Activated CD4-positive, alpha-beta T cell treated with anti-CD3 and anti-CD28 coated beads, Interleukin-2, Interleukin-4, amounts not matched to agents 100 ng/mL and 50 ng/mL, durations not matched to agents 16 hours and 8 hours (primary cell): ENCODE results near the gene FGFRL1.
A peak's percentile ranks its signal among the peaks of the same experiment; 100 is the strongest.
"Not testable (repeated sequence)": the region's sequence is repeated elsewhere in the genome, so short reads cannot be mapped to it uniquely, and the experiment has no call there.

Experiments
- DNase-seq: peaks from one replicate; pipeline ENCODE4 v3.0.0-alpha.2; 2020; ENCODE audit warnings: low spot score

The FGFRL1 gene

DNA sequence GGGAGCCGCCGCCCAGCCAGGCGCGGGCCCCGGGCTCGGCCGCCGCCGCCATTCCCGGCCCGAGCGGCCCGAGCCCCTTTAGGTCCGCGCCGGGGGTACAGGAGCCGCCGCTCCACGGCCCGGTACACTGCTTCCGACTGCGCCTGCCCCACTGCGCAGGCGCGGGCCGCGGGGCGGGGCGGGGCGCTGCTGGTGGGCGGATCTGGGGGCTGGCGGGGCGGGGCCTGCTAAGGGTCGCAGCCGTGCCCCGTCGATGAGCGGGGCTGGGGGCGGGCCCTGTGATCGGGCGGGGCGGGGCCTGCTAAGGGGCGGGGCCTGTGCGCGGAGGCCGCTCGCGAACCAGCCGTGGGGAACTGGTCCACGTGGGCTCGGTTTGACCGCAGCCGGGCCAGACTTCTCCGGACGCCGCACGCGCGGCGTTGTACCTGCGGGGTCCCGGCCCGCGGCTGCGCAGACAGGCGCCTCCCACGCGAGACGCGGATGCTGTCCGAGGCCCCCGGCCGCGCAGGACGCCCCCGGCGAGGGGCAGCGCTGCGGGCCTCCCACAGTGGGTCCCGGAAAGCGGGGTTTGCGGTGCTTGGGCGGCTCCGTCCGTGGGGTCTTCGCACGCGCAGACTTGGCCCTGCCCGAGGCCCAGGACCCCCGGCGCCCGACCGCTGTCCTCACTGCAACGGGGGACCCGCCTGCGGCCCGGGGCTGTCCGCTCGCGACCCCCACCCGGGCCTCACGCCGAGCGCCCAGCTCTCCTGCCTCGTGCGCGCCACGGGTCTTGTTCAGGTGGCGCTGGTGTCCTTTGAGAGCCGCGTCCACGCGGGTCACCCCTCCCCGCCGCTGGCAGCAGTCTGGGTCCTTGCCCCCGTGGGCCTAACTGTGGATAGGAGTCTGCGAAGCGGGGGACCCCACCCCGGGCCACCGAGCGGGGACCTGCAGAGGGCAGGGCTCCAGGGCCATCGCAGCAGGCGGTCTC lies 37.7 kb upstream of the FGFRL1 start, which contains the start of gene DGKQ:
DGKQ (minus strand) TSS at position 139 of the 967 bp plus-strand sequence; CDS start at position 52, 87 bp downstream.
- peak; percentile 87 for DNase-seq

DNA sequence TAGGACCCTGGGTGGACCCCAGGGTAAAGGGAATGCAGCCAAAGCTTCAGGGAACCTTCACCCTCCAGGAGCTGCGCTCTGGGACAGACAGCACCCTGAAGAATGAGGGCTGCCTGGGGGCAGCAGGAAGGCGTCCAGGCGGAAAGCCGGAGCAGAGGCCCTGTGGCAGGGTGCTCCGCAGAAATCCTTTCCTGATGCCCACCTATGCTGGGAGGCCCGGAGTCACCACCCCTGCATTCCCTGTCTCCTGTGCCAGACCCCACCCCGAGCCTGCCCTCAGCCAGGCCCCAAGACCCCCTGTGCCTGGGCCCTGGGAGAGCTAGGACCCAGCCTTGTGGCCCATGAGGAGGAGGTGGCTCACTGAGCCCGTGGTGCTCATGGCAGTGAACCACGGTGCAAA lies 36.8 kb upstream of the FGFRL1 start:
- DNase-seq: no peak

DNA sequence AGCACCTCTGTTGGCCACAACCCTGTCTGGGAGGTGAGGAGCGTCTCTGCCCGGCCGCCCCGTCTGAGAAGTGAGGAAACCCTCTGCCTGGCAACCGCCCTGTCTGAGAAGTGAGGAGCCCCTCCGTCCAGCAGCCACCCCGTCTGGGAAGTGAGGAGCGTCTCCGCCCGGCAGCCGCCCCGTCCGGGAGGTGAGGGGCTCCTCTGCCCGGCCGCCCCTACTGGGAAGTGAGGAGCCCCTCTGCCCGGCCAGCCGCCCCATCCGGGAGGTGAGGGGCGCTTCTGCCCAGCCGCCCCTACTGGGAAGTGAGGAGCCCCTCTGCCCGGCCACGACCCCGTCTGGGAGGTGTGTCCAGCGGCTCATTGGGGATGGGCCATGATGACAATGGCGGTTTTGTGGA lies 35.4 kb upstream of the FGFRL1 start:
- DNase-seq: not testable (repeated sequence)

DNA sequence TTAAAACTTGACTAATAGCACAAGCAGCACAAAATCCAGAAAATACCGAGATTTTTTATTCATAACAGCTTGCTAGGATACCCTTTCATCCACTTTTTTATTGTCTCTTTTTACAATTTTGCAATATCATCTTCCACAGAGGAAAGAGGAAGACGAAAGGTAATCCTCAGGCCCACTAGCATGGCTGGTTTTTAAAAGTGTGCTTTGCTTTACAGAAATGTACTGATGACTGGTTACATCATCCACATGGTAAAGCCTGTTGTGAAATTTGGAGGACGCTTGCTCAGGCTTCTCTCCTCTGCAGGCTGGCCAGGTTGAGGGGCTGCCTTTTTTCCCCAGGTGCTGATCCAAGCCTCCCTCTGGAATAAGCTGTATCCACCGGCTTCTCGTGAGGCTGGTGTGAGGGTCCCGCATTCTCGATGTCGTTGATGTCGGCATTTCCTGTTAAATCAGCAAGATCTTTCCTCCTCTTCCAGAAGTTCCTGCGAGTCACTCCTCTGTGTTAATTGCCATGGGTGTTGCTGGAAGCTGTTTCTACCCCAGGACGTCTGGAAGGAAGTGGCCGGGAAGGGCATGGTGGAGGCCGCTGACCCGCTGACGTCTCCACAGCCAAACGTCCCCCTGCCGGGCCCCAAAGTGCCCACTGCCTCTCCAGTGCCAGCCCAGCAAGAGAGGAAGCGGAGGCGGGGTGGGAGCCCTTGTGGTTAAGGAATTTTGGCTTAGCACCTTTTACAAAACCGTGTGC lies 32.3 kb upstream of the FGFRL1 start:
- DNase-seq: no peak

DNA sequence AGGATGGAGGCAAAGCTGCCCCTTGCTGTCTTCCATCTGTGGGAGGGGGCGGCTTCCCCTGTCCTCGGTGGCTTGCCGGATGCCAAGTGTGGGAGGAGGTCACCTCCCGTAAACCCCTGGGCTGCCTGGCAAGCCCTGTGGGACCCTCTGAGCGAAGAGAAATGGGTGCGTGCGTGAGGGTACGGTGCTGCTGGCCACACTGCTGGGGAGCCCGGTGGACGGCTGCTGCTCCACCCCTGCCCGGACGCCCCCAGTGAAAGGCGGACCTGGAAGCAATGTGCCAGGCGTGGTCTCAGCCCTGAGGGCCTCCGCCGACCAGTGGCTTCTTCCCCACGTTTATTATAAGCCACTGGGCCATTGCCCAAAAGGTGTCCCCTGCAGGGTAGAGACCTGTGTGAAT lies 29.1 kb upstream of the FGFRL1 start:
- DNase-seq: no peak

DNA sequence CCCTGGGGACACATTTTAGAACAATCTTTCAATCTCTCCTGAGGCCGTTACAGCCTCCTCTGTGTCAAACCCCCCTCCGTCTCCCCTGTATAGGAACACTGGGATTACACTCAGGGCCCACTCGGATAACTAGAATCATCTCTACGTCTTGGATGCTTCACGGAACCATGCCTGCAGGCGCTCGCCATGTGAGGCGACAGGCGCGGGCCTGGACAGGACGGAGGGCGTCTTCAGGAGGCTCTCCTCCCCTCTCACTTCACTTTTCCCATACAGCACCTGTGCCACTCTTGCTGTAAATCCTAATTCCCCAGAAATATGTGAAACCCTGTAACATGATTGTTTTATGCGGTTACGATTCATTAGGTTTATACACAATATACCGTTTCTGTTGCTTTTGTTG lies 28.6 kb upstream of the FGFRL1 start:
- no peak for DNase-seq

DNA sequence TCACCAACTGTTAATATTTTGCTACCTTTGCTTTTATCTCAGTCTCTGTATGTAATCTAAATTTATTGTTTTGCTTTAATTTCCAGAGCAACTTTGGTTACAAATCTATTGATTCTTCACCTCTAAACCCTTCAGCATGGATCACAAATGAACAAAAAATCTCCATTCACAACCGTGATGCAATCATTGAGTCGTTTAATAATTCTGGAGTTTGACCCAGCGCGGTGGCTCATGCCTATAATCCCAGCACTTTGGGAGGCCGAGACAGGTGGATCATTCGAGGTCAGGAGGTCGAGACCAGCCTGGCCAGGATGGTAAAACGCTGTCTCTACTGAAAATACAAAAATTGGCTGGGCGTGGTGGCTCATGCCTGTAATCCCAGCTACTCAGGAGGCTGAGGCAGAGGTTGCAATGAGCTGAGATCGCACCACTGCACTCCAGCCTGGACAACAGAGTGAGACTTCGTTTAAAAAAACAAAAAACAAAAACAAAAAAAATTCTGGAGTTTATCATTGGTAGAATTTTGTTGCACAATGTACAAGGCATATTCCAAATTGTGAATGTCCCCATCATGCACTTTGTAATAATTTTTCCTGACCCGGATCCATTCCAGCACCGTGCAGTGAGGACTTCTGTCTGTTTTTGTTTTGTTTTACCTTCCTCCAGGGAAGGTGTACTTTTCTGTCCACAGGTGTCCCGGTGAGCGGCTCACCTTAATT lies 26.9 kb upstream of the FGFRL1 start:
- DNase-seq: no peak

DNA sequence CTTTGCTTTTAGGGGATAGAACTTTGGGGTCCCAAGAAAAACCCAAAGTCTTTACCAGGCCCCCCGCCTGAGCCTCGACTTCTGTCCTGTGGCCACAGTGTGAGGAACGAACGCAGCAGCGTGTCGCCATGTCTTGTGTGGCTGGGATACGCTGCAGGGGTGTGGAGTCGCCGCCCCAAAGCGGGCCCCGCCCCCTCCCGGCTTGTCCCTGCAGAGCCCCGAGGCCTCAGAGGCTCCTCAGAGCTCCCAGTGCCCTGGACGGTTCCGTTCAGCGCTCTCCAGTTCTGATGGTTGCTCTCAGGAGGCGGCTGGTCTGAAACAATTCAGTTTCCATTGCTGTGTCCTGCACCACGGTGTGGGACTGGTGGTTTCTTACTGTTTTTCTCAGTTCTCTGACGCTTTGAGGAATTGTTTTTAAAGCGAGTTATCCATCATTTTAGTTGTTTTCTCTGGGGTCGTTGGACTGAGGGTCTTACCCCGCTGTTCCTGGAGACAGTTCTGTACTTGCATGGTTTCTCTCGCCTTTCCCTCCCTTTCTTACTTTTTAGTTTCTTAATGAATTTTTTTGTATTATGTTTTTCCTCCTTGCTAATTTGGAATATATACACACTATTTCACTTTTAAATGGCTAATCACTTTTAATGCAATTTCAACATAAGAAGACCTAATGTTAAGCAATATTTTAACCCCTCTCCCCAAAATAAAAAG lies 26.1 kb upstream of the FGFRL1 start:
- DNase-seq: peak; percentile 58

DNA sequence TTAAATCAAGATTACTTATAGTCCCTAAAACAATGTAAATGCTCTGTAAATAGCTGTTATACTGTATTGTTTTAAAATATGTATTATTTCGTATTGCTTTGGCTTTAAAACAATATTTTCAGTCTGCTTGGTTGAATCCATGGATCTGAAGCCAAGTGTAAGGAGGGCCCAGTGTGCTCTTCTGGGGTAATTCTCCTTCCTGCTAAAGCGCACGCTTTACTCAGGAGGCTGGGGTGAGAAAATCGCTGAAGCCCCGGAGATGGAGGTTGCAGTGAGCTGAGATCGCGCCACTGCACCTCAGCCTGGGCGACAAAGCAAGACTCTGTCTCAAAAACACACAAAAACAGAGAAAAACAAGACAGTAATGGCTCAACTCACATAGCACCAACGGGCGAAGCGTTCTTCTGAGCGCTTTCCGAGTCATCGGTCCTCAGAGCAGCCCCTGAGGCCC lies 25.0 kb upstream of the FGFRL1 start:
- DNase-seq: no peak

DNA sequence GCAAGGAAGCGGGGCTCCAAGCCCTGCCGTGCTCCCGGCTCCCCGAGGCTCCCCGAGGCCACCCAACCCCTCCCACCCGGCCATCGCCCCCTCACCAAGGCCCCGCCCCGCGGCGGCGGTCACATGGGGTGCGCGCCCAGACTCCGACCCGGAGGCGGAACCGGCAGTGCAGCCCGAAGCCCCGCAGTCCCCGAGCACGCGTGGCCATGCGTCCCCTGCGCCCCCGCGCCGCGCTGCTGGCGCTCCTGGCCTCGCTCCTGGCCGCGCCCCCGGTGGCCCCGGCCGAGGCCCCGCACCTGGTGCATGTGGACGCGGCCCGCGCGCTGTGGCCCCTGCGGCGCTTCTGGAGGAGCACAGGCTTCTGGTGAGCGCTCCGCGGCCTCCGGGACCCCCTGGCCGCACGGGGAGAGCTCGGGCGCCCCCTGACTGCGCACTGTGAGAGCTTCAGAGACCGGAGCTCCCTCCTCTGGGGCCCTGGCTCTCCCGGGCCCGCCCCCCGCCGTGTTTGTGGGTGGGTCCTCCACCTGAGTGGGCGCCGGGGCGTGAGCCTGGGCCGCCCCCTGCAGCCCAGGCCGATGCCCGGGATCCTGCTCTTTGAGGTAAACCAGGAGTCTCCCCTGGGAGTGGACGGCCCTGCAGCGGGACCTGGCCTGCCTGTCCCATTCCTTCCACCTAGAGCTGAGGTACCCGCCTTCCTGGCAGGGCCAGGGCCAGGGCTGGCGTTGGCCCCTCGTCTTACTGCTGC lies 24.4 kb upstream of the FGFRL1 start, which contains the start of gene IDUA:
IDUA (plus strand) TSS at position 166 of the 745 bp plus-strand sequence; CDS start at position 207, 41 bp downstream.
- DNase-seq: peak; percentile 79

DNA sequence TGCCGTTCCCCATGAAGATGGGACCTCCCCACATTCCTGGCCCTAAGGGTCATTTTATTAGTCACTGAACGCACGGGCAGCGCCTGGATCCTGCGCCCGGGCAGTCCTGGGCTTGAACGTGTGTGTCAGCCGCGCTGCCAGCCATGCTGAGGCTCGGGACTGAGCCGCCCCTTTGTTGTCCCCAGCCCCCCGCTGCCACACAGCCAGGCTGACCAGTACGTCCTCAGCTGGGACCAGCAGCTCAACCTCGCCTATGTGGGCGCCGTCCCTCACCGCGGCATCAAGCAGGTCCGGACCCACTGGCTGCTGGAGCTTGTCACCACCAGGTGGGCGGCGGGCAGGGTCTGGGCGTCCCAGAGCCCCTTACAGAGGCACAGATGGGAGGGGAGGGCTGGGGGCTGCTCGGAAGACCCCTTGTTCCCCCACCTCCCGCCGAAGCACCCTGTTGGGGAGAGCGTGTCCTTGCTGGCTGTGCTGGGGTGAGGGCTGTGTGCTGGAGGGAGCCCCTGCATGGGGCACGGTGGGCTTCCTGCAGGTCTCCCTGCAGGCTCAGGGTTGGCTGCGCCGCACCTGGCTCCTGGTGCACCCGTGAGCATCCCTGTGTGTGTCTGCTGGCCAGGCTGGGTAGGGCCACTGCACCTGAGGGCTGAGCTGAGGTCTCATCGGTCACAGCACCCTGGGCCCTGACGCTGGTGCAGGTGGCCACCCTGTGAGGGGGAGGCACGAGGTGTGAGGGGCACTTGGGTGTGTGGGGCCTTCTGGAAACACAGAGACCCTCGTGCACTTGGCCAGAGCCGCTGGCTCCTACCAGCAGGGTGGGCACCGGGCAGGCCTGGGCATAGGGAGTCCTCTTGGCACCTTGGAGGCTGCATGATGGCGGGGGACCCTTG lies 23.6 kb upstream of the FGFRL1 start:
- DNase-seq: no peak

DNA sequence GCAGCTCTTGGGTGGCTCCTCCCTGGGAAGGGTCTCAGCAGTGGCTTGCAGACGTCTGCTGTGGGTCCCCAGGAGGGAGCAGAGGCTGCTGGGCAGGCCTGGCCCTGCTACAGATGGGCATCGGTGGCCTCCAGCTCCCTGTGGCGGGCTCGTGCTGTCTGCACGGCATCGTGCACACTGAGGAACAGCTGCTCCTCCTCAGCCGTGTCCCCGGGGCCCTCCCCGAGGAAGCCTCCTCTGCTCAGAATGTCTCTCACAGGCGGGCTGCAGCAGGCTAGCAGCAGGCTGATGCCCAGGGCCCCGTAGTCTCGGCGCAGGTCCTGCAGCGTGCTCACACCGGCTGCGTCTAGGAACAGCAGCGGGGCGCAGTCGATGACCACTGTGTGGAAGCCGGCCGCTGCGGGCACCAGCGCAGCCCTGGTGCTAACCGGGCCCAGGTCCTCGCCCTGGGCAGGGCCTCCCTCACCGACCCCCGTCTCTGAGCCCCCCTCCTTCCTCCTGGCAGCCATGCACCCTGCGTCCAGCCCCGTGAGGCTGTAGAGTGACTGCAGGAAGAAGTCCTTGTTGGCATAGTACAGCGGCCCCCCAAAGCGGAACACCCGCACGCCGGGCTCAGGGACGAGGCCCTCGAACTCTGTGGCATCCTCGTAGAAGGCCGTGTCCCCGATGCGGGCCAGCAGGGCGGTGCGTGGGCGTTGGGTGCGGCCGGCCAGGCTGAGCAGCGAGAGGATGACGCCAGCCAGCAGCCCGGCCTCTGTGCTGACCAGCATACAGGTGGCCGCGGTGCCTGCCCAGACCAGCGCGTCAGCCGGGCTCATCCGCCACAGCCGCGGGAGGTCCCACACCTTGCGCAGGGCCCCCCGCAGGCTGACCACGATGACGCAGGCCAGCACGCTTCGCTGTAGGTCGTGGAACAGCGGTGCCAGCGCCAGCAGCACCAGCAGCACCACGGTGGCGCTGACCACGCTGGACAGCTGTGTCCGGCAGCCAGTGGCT lies 22.4 kb upstream of the FGFRL1 start:
- no peak for DNase-seq

DNA sequence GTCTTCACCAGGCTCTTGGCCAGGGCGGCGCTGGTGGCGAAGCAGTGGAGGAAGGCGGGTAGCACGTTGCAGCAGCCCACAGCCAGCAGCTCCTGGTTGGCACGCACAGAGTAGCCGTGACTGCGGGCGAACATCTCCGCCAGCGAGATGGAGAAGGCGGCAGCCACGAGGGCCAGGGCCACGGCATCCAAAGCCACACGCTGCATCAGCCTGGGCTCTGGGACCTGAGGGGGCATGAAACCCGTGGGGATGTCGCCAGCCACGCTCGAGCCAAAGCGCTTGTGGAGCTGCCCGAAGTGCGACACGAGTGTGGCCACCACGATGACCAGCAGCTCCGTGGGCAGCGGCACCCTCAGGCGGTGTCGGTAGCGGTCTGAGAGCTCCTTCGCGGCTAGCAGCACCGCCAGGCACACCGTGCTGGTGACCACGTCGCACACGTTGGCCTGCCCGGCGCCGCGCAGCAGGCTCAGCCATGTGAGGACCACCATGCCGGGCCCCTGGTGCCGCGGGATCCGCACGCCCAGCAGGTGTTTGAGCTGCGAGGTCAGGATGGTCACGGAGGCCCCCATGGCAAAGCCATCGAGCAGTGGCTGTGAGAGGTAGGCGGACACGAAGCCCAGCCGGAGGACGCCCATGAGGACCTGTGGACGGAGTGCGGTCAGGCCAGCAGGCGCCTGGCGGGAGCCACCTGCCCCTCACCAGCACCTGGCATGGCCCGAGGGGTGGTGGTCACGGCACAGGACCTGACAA lies 21.5 kb upstream of the FGFRL1 start:
- no peak for DNase-seq

DNA sequence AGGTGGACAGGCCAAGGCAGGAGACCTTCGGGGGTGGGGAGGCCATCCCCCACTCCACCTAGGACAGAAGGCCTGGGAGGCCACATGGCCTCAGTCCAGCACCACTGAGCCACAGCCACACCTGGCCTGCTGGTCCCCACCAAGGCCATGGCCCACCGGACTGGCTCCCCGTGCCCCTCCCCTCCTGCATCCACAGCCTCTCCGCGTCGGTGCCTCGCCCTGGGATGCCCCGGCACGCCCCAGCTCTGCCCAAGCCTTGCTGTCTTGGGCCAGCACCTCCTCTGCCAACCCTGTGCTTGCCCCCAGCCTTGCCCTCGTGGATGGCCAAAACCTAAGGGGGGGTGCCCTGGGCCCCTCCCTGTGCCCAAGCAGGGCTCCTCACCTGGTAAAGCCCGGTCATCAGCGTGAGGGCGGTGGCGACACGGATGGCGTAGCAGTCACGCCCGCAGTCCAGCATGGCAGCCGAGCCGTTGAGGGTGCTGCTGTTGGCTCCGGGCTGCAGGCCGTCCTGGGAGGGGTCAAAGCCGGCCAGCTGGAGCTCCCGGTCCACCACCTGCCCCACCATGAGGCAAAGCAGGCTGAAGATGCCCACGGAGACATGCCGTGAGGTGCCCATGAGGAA lies 20.6 kb upstream of the FGFRL1 start:
- no peak for DNase-seq

DNA sequence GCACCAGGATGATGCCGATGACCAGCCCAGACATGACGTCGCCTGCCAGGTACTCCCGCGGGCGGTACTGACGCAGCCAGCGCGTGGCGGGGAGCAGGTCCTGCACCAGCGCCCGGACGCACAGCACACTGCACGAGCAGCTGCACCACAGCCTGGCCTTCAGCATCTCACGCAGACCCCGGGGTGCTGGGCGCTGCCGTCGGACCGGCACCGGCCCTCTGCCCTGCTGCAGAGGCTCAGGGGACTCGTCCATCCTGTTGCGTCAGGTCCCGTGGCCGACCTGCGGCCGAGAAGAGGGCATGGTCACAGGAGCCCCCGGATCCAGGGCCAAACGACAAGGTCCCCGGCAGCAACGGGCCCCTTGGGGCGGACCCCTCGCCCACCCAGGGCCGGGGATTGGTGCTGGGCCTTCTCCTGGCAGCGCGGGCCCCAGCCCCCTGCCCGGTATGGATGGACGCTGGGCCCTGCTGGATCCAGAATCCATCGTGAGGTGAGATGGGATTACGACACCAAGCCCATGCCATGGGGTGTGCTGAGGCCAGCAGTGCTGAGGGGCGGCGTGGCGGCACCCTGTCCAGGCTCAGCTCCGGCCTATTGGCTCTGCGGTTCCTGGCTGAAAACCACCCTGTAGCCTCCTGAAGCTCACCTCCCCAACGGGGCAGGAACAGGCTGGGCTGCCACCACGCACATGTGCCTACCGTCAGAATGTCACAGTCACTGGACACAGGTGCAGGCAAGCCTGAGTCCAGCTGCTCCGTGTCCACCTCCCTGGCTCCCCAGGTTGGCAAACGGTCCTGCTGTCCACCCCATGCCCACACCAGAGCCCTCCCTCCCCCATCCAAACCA lies 19.8 kb upstream of the FGFRL1 start:
- no peak for DNase-seq
